ENCODE data around the gene PSD2.

GRCh38 chr5:139757727-139758509 is 37.7 kb upstream of the PSD2 start:
- no peak for TF ChIP-seq CTCF (IDR thresholded peaks at IDR 0.05; ENCODE audit: low read depth, low read length)
- no peak for TF ChIP-seq POLR2A (IDR thresholded peaks at IDR 0.05; ENCODE audit: extremely low read depth, insufficient read length)
- no peak for TF ChIP-seq MAX (IDR thresholded peaks at IDR 0.05; ENCODE audit: low read depth, low read length)

Data from NB4 (cell line).